Activated naive CD8-positive, alpha-beta T cell treated with anti-CD3 and anti-CD28 coated beads, Interleukin-2, amount 10 ng/mL, durations not matched to agents 7 days and 5 days (primary cell): ENCODE data around the gene CCDC183. TPM values are rescaled to one million over a fixed set of nuclear protein-coding genes. Genes with fewer than 3 reads are reported as not detected.
A peak's percentile ranks its signal among the peaks of the same experiment; 100 is the strongest.

Source experiments
- ATAC-seq: fragments of 150-1000 bp; cut with Tn5 transposase; one replicate; pipeline ENCODE4 v1.10.0; 2021; ENCODE audit warnings: low read depth, moderate library complexity
- POLR2A ChIA-PET: fragments of 350-600 bp; sonication (Branson Sonifier 250); formaldehyde crosslinking; loops from one replicate; lab custom pipeline; 2021; ENCODE audit warnings: antibody characterized with exemption; lab: Charles Lee
- DNase-seq: peaks from one replicate; pipeline ENCODE4 v3.0.0; 2021
- H3K27ac Mint-ChIP-seq: one replicate; pipeline ENCODE4 v1.8.0; 2022; ENCODE audit warnings: mild to moderate bottlenecking, mixed read lengths
- H3K27me3 Mint-ChIP-seq: one replicate; pipeline ENCODE4 v1.8.0; 2022; ENCODE audit warnings: mild to moderate bottlenecking, moderate library complexity, mixed read lengths
- H3K36me3 Mint-ChIP-seq: one replicate; pipeline ENCODE4 v1.8.0; 2021; ENCODE audit warnings: mild to moderate bottlenecking, mixed read lengths
- H3K4me1 Mint-ChIP-seq: one replicate; pipeline ENCODE4 v1.8.0; 2021; ENCODE audit warnings: mixed read lengths
- H3K4me3 Mint-ChIP-seq: one replicate; pipeline ENCODE4 v1.8.0; 2022; ENCODE audit warnings: mild to moderate bottlenecking, moderate library complexity, mixed read lengths
- H3K9me3 Mint-ChIP-seq: one replicate; pipeline ENCODE4 v1.8.0; 2021; ENCODE audit warnings: mixed read lengths
- total RNA-seq, 2 experiments: library from RNA; stranded (reverse); gene quantifications; one replicate each; pipeline ENCODE4 v1.2.3, GENCODE V29; 2021

Gene CCDC183
- total RNA-seq, 2 experiments from 2014 or later: 1.7 to 2.2 TPM

GRCh38 chr9:136846376-136847087 lies 50.4 kb downstream of the CCDC183 start:
- DNase-seq (no peak), ATAC-seq (no peak)
- H3K4me3 Mint-ChIP-seq: no peak overlapping the region
- peak overlapping the region; percentile 56 for H3K27ac Mint-ChIP-seq
- peaks cover 10% of the 10 kb centered on the region for H3K27me3 Mint-ChIP-seq
- H3K9me3 Mint-ChIP-seq: no peaks in the 10 kb centered on the region
- peaks cover 1% of the 10 kb centered on the region for H3K36me3 Mint-ChIP-seq
- POLR2A ChIA-PET: interaction anchor here (1.2 to 3.0 kb wide), 5 partner anchors 36 to 98 kb away, joined by 5 to 29 read pairs (median 12); partner anchors contain the start of genes FBXW5, RABL6 and TRAF2
- H3K4me1 Mint-ChIP-seq: peaks cover 9% of the 10 kb centered on the region

DNA sequence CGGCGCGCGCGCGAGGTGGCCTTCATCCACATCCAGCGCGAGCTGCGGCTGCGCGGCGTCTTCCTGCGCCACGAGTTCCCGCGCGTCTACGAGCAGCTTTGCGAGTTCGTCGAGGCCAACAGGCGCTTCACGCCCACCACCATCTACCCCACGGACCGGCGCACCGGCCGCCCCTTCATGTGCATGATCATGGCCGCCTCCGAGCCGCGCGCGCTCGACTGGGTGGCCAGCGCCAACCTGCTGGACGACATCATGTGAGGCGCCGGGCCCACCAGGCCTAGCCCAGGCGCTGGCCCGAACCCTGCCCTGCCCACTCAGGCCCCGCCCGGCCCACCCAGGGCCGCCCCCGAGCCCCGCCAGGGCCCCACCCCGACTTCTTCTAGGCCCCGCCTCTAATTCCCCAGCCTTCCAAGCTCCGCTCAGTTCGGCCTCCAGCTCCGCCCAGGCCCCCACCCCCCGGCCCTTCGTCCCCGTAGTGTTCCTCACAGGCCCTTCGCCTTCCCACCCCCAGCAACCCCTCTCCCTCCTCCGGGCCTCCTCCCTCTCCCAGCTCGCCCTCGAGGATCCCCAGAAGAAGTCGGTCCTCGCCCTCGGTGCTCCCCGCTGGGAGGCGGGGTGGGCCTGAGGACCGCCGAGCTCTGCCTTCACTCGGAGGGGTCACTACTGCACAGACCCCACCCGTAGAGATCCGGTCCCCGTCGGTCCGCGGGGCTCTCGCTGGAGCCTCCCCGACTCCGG lies 51.1 kb downstream of the CCDC183 start:
- H3K4me1 Mint-ChIP-seq: peaks cover 7% of the 10 kb centered on the region
- peaks cover 10% of the 10 kb centered on the region for H3K27me3 Mint-ChIP-seq
- POLR2A ChIA-PET: interaction anchor here (0.6 to 3.0 kb wide), 8 partner anchors 35 to 410 kb away, joined by 3 to 29 read pairs (median 8); partner anchors contain the start of genes FBXW5, RABL6 and TRAF2
- H3K36me3 Mint-ChIP-seq: peaks cover 1% of the 10 kb centered on the region
- H3K9me3 Mint-ChIP-seq: no peaks in the 10 kb centered on the region
- peak; percentile 55 for DNase-seq
- peak overlapping the region; percentile 85 for H3K27ac Mint-ChIP-seq
- H3K4me3 Mint-ChIP-seq: peak overlapping the region; percentile 96
- ATAC-seq: no peak

DNA sequence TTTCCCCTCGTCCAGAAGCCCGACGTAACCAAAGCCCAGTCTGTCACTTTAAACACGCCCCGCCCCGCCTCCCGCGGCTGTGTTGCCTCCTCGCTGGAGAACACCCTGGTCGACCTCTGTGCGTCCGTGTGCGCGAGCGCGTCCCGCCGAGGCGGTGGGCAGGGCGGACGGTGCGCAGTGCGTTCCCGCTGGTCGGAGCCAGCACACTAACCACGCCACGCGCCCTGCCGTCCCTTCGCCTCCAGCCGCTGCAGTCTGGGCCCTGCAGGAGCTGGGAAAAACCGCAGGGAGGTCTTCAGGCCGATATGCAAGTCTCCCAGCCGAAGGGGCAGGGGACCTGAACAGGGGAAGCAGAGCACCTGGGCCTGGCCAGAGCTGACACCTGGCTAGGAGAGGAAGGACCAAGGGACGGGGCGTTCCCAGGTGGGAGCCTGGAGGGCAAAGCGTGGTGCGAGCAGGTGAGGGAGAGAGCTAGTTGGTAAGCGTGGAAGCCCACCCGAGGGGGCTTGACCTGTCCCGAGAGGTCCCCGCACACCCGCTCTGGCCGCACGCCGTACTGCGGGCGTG lies 51.8 kb downstream of the CCDC183 start:
- peaks cover 5% of the 10 kb centered on the region for H3K4me1 Mint-ChIP-seq
- no peaks in the 10 kb centered on the region for H3K9me3 Mint-ChIP-seq
- H3K27ac Mint-ChIP-seq: peak overlapping the region; percentile 85
- DNase-seq (peak; percentile 86), ATAC-seq (peak; percentile 22)
- H3K4me3 Mint-ChIP-seq: peak overlapping the region; percentile 96
- POLR2A ChIA-PET: interaction anchor here (0.6 to 3.0 kb wide), 11 partner anchors 17 to 409 kb away, joined by 3 to 29 read pairs (median 6); partner anchors contain the start of genes FBXW5, RABL6, SAPCD2 and TRAF2
- H3K27me3 Mint-ChIP-seq: peaks cover 10% of the 10 kb centered on the region
- H3K36me3 Mint-ChIP-seq: peaks cover 1% of the 10 kb centered on the region

DNA sequence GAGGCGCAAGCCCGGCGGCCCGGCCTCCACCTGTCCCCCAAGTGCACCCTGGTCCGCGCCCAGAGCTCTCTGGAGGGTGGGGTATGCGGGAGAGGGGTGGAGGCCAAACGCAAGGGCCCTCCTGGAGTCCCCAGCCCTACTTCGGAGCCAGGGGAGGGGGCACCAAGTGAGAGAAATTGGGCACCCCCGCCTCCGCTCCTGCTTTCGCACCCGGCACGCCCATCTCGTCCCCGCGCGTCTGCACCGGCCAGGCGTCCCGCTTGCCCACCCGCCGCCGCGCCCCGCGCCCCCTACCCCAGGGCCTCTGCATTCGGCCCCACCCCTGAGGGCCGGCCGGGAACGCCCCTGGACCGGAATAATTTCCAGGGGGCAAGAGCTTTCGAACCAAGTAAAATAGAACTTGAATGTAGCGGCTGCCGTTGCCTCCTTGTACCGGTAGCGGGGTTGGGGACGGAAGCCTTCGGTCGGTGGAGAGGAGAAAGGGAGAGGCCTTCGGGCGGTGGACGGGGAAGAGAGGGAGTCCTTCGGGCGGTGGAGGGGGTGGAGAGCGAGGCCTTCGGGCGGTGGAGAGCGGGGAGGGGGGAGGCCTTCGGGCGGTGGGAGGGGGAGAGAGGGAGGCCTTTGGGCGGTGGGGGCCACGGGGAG lies 52.4 kb downstream of the CCDC183 start:
- ATAC-seq (peak; percentile 4), DNase-seq (peak; percentile 67)
- peak overlapping the region; percentile 89 for H3K27ac Mint-ChIP-seq
- POLR2A ChIA-PET: interaction anchor here (0.5 to 3.0 kb wide), 10 partner anchors 16 to 222 kb away, joined by 3 to 29 read pairs (median 6); partner anchors contain the start of genes FBXW5, RABL6, SAPCD2 and TRAF2
- H3K4me1 Mint-ChIP-seq: peaks cover 5% of the 10 kb centered on the region
- H3K27me3 Mint-ChIP-seq: peaks cover 10% of the 10 kb centered on the region
- H3K9me3 Mint-ChIP-seq: no peaks in the 10 kb centered on the region
- peaks cover 1% of the 10 kb centered on the region for H3K36me3 Mint-ChIP-seq
- peak overlapping the region; percentile 96 for H3K4me3 Mint-ChIP-seq

GRCh38 chr9:136849038-136849959 lies 53.2 kb downstream of the CCDC183 start, which contains the start of gene PHPT1:
TSS of gene PHPT1 (plus strand) at chr9:136849409. CDS start at chr9:136849431, 22 bp downstream.
- POLR2A ChIA-PET: interaction anchor here (0.5 to 3.0 kb wide), 7 partner anchors 15 to 43 kb away, joined by 3 to 29 read pairs (median 6); partner anchors contain the start of genes RABL6 and TRAF2
- peak; percentile 97 for DNase-seq
- ATAC-seq: peak; percentile 89
- peak within 1 kb of the TSS; percentile 92 for H3K27ac Mint-ChIP-seq
- H3K9me3 Mint-ChIP-seq: no peaks in the 10 kb centered on the region
- peaks cover 10% of the 10 kb centered on the region for H3K27me3 Mint-ChIP-seq
- H3K4me1 Mint-ChIP-seq: peaks cover 5% of the 10 kb centered on the region
- peaks cover 1% of the 10 kb centered on the region for H3K36me3 Mint-ChIP-seq
- H3K4me3 Mint-ChIP-seq: peak within 1 kb of the TSS; percentile 96

GRCh38 chr9:136849960-136850865 lies 54.1 kb downstream of the CCDC183 start:
- Mint-ChIP-seq H3K27ac (peak overlapping the region; percentile 73), H3K4me1 (peaks cover 5% of the 10 kb centered on the region), H3K9me3 (no peaks in the 10 kb centered on the region), H3K4me3 (peak overlapping the region; percentile 96), H3K36me3 (peaks cover 1% of the 10 kb centered on the region), H3K27me3 (peaks cover 8% of the 10 kb centered on the region)
- no peak for DNase-seq
- ATAC-seq: no peak
- POLR2A ChIA-PET: interaction anchor here (1.2 kb wide), 1 partner anchor 36 kb away, joined by 5 read pairs; the partner anchor contains the start of gene TRAF2

- peaks cover 1% of the 10 kb centered on the region for H3K36me3 Mint-ChIP-seq
- peaks cover 7% of the 10 kb centered on the region for H3K27me3 Mint-ChIP-seq
- ATAC-seq: no peak
- no peaks in the 10 kb centered on the region for H3K9me3 Mint-ChIP-seq
- peaks cover 5% of the 10 kb centered on the region for H3K4me1 Mint-ChIP-seq
- POLR2A ChIA-PET: interaction anchor here (1.2 kb wide), 1 partner anchor 35 kb away, joined by 5 read pairs; the partner anchor contains the start of gene TRAF2
- H3K4me3 Mint-ChIP-seq: no peak overlapping the region
- no peak for DNase-seq
- no peak overlapping the region for H3K27ac Mint-ChIP-seq
Measured at GRCh38 chr9:136850866-136851775, 55.0 kb downstream of the CCDC183 start.

- H3K27ac Mint-ChIP-seq: no peak within 1 kb of the TSS
- POLR2A ChIA-PET: interaction anchor here (1.3 kb wide), 1 partner anchor 10 kb away, joined by 3 read pairs; no protein-coding TSS in a partner anchor
- H3K9me3 Mint-ChIP-seq: no peaks in the 10 kb centered on the region
- H3K36me3 Mint-ChIP-seq: peaks cover 1% of the 10 kb centered on the region
- H3K27me3 Mint-ChIP-seq: peaks cover 2% of the 10 kb centered on the region
- H3K4me3 Mint-ChIP-seq: no peak within 1 kb of the TSS
- H3K4me1 Mint-ChIP-seq: peaks cover 5% of the 10 kb centered on the region
- ATAC-seq (no peak), DNase-seq (no peak)
Measured at GRCh38 chr9:136851941-136852663, 56.0 kb downstream of the CCDC183 start, which contains the start of gene MAMDC4. TSS of gene MAMDC4 (plus strand) at chr9:136852346. CDS start at chr9:136852417, 71 bp downstream.

DNA sequence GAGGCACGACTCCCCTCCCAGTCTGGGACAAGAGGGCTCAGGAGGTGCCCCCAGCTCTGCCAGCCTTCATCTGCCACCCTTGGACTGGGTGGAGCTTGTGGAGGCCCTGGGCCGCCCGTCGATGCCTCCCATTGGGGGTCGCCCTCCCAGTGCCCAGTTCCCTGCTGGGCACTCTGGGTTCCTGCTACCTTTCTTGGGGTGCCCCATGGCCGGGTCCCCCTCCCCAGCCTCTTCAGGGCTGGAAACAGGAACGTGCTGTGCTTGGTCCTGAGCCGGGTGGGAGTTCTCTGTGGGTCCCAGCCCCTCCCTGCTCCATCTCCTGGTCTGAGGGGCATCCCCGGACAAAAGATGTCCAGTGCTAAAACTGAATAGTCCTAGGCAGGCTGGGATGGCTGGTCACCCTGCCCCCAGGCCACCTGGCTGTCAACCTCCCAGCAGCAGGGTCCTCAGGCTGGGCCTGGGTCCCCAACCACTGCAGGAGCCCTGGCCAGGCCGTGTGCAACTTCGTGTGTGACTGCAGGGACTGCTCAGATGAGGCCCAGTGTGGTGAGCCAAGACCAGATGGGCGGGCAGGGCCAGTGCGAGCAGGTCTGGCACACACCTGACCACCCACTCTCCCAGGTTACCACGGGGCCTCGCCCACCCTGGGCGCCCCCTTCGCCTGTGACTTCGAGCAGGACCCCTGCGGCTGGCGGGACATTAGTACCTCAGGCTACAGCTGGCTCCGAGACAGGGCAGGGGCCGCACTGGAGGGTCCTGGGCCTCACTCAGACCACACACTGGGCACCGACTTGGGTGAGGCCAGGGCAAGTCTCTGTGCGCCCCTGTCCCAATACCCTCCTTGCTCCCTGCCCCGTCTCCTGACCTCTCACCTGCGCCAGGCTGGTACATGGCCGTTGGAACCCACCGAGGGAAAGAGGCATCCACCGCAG lies 56.8 kb downstream of the CCDC183 start:
- no peak overlapping the region for H3K4me3 Mint-ChIP-seq
- ATAC-seq: no peak
- POLR2A ChIA-PET: interaction anchor here (1.1 to 1.3 kb wide), 2 partner anchors 9 to 29 kb away, joined by 3 read pairs; no protein-coding TSS in a partner anchor
- H3K9me3 Mint-ChIP-seq: no peaks in the 10 kb centered on the region
- H3K4me1 Mint-ChIP-seq: peaks cover 1% of the 10 kb centered on the region
- no peaks in the 10 kb centered on the region for H3K27me3 Mint-ChIP-seq
- H3K36me3 Mint-ChIP-seq: peaks cover 1% of the 10 kb centered on the region
- DNase-seq: no peak
- H3K27ac Mint-ChIP-seq: no peak overlapping the region
